Mesothelial cell of epicardium (in vitro differentiated cells): ENCODE results near the gene RNF220. TPM values are rescaled to one million over a fixed set of nuclear protein-coding genes. Genes with fewer than 3 reads are reported as not detected.

Experiments
- DNase-seq, 2 experiments: peaks; one replicate each; pipeline ENCODE4 v3.0.0; 2021; ENCODE audit warnings: low spot score in 2 of 2; ENCODE audit not compliant: unreplicated experiment in 2 of 2
- H3K27ac Mint-ChIP-seq: 2 replicates; pipeline ENCODE4 v1.8.0; 2021; ENCODE audit warnings: mixed read lengths
- H3K27me3 Mint-ChIP-seq: 2 replicates; pipeline ENCODE4 v1.8.0; 2021; ENCODE audit warnings: low read depth, mixed read lengths
- H3K36me3 Mint-ChIP-seq: 2 replicates; pipeline ENCODE4 v1.8.0; 2021; ENCODE audit warnings: mixed read lengths
- H3K4me1 Mint-ChIP-seq: 2 replicates; pipeline ENCODE4 v1.8.0; 2021; ENCODE audit warnings: mixed read lengths
- H3K4me3 Mint-ChIP-seq: 2 replicates; pipeline ENCODE4 v1.8.0; 2021; ENCODE audit warnings: mild to moderate bottlenecking, moderate library complexity, mixed read lengths
- H3K9me3 Mint-ChIP-seq: 2 replicates; pipeline ENCODE4 v1.8.0; 2021; ENCODE audit warnings: mixed read lengths
- CTCF ChIP-seq: fragments of 200-600 bp; sonication (generic); IDR thresholded peaks from one replicate; pipeline ENCODE4 v1.5.0; 2021; ENCODE audit warnings: antibody characterized with exemption; ENCODE audit not compliant: unreplicated experiment
- total RNA-seq: library from RNA; stranded (reverse); gene quantifications from 3 replicates; pipeline ENCODE4 v1.2.1, GENCODE V29; 2021

Gene RNF220
- total RNA-seq, 1 donor from 2014 or later: 84.2 TPM

- Mint-ChIP-seq H3K9me3 (no peaks in the 10 kb centered on the region), H3K36me3 (no peaks in the 10 kb centered on the region), H3K4me3 (no peak overlapping the region), H3K4me1 (peaks cover 2% of the 10 kb centered on the region), H3K27me3 (peaks cover 63% of the 10 kb centered on the region), H3K27ac (no peak overlapping the region)
- TF ChIP-seq CTCF: peak; percentile 49
- peak in 1 of 2 experiments; percentile 64 for DNase-seq
These were observed 204.3 kb downstream of the RNF220 start for GRCh38 chr1:44609412-44609767.

GRCh38 chr1:44609768-44610526 lies 204.9 kb downstream of the RNF220 start:
- Mint-ChIP-seq H3K27ac (no peak overlapping the region), H3K27me3 (peaks cover 64% of the 10 kb centered on the region), H3K36me3 (no peaks in the 10 kb centered on the region), H3K4me3 (no peak overlapping the region), H3K9me3 (no peaks in the 10 kb centered on the region), H3K4me1 (peaks cover 2% of the 10 kb centered on the region)
- DNase-seq: no peak
- TF ChIP-seq CTCF: no peak

GRCh38 chr1:44610527-44611148 lies 205.6 kb downstream of the RNF220 start:
- H3K36me3 Mint-ChIP-seq: no peaks in the 10 kb centered on the region
- no peak overlapping the region for H3K27ac Mint-ChIP-seq
- H3K4me3 Mint-ChIP-seq: no peak overlapping the region
- no peak for DNase-seq
- peaks cover 68% of the 10 kb centered on the region for H3K27me3 Mint-ChIP-seq
- TF ChIP-seq CTCF: no peak
- peaks cover 2% of the 10 kb centered on the region for H3K4me1 Mint-ChIP-seq
- no peaks in the 10 kb centered on the region for H3K9me3 Mint-ChIP-seq

- no peak overlapping the region for H3K4me3 Mint-ChIP-seq
- H3K4me1 Mint-ChIP-seq: peaks cover 2% of the 10 kb centered on the region
These were observed 206.4 kb downstream of the RNF220 start for GRCh38 chr1:44611419-44611818.

GRCh38 chr1:44611866-44612265 lies 206.8 kb downstream of the RNF220 start:
- no peak for DNase-seq
- Mint-ChIP-seq H3K27ac (no peak overlapping the region), H3K4me1 (peaks cover 5% of the 10 kb centered on the region), H3K27me3 (peaks cover 72% of the 10 kb centered on the region), H3K36me3 (no peaks in the 10 kb centered on the region), H3K4me3 (no peak overlapping the region), H3K9me3 (no peaks in the 10 kb centered on the region)
- no peak for TF ChIP-seq CTCF

More at GRCh38 chr1:44611419-44611818, 206.4 kb downstream of the RNF220 start:
- no peak overlapping the region for H3K27ac Mint-ChIP-seq
- H3K36me3 Mint-ChIP-seq: no peaks in the 10 kb centered on the region
- DNase-seq: no peak
- no peaks in the 10 kb centered on the region for H3K9me3 Mint-ChIP-seq
- no peak for TF ChIP-seq CTCF
- H3K27me3 Mint-ChIP-seq: peaks cover 70% of the 10 kb centered on the region
